IPS-NIHi7 (cell line): Measurements from ENCODE around the gene CHRDL1.

Experiments used
- DNase-seq: peaks from one replicate; pipeline ENCODE4 v3.0.0; 2012; ENCODE audit warnings: mixed read lengths; ENCODE audit errors: extremely low spot score

Gene CHRDL1

GRCh38 chrX:110743679-110744340, 51.8 kb downstream of the CHRDL1 start:
- no peak for DNase-seq

GRCh38 chrX:110741213-110741796, 54.3 kb downstream of the CHRDL1 start:
- peak; percentile 38 for DNase-seq

- peak; percentile 43 for DNase-seq
Measured at GRCh38 chrX:110734894-110735541, 60.6 kb downstream of the CHRDL1 start.

GRCh38 chrX:110734271-110734670, 61.3 kb downstream of the CHRDL1 start:
- DNase-seq, result no peak

GRCh38 chrX:110733166-110733565, 62.5 kb downstream of the CHRDL1 start:
- DNase-seq, result no peak

GRCh38 chrX:110732266-110732665, 63.4 kb downstream of the CHRDL1 start:
- peak; percentile 25 for DNase-seq

- no peak for DNase-seq
Measured at GRCh38 chrX:110723844-110724243, 71.8 kb downstream of the CHRDL1 start.

- DNase-seq, result no peak
Measured at GRCh38 chrX:110722135-110722534, 73.5 kb downstream of the CHRDL1 start.

GRCh38 chrX:110713666-110714065, 82.0 kb downstream of the CHRDL1 start:
- DNase-seq, result no peak

- no peak for DNase-seq
Measured at GRCh38 chrX:110706446-110706845, 89.2 kb downstream of the CHRDL1 start.

GRCh38 chrX:110703641-110704040, 92.0 kb downstream of the CHRDL1 start:
- no peak for DNase-seq

- DNase-seq, result no peak
Measured at GRCh38 chrX:110699109-110699508, 96.5 kb downstream of the CHRDL1 start.

GRCh38 chrX:110698696-110699095, 96.9 kb downstream of the CHRDL1 start:
- no peak for DNase-seq

- no peak for DNase-seq
Measured at GRCh38 chrX:110692866-110693265, 102.8 kb downstream of the CHRDL1 start.

GRCh38 chrX:110691446-110691845, 104.2 kb downstream of the CHRDL1 start:
- no peak for DNase-seq

GRCh38 chrX:110684653-110685052, 111.0 kb downstream of the CHRDL1 start:
- DNase-seq, result no peak

GRCh38 chrX:110683925-110684324, 111.7 kb downstream of the CHRDL1 start:
- DNase-seq, result peak; percentile 19

- peak; percentile 39 for DNase-seq
Measured at GRCh38 chrX:110678591-110678990, 117.0 kb downstream of the CHRDL1 start.

- no peak for DNase-seq
Measured at GRCh38 chrX:110675886-110676285, 119.7 kb downstream of the CHRDL1 start.

GRCh38 chrX:110671068-110671803, 124.4 kb downstream of the CHRDL1 start:
- DNase-seq, result no peak

- DNase-seq, result no peak
Measured at GRCh38 chrX:110669572-110669971, 126.0 kb downstream of the CHRDL1 start.

- DNase-seq, result peak; percentile 82
Measured at GRCh38 chrX:110667706-110668105, 127.9 kb downstream of the CHRDL1 start.
